K562 (cell line): Measurements from ENCODE around the gene ZFHX2.

Experiments used
- DIDO1 ChIP-seq: fragments of 450-650 bp; IDR thresholded peaks from 2 replicates; pipeline ENCODE4 v1.6.1; 2016; ENCODE audit warnings: low read depth, missing biosample characterization, missing genetic modification characterization
- POLR2AphosphoS5 ChIP-seq: IDR thresholded peaks from 2 replicates; pipeline ENCODE4 v1.6.1; 2011; ENCODE audit warnings: mild to moderate bottlenecking, low read depth, low read length, moderate library complexity; ENCODE audit not compliant: control insufficient read depth, insufficient read depth
- RAD21 ChIP-seq, 2 experiments: fragments of 250-450 bp in 1 of 2; fragments of 450-650 bp in 1 of 2; sonication (Bioruptor Pico) in 1 of 2; formaldehyde crosslinking in 1 of 2; IDR thresholded peaks in 1 of 2; conservative IDR thresholded peaks in 1 of 2; 2 replicates each; pipeline versions ENCODE4 v1.4.0 to v1.8.0; 2020 to 2022; ENCODE audit warnings: mild to moderate bottlenecking in 2 of 2, moderate library complexity in 1 of 2
- TEAD4 ChIP-seq, 2 experiments: sonication (generic) in 1 of 2; formaldehyde crosslinking in 1 of 2; IDR thresholded peaks; 2 replicates each; pipeline versions ENCODE4 v1.6.1 to v1.8.0; 2012 to 2022; ENCODE audit warnings: borderline replicate concordance in 1 of 2, inconsistent platforms in 1 of 2, low read length in 1 of 2, mild to moderate bottlenecking in 1 of 2, missing genetic modification reagents in 1 of 2
- TF ChIP-seq, protein P1 (sequence below), 3 experiments: IDR thresholded peaks in 2 of 3; conservative IDR thresholded peaks in 1 of 3; 2 replicates each; pipeline ENCODE4 v1.5.1; 2011 to 2012; ENCODE audit warnings: low read length in 3 of 3, mild to moderate bottlenecking in 3 of 3, control low read depth in 2 of 3, improper control_type of control experiment in 1 of 3, inconsistent platforms in 1 of 3, low read depth in 1 of 3, mixed read lengths in 1 of 3, moderate library complexity in 1 of 3; ENCODE audit not compliant: insufficient read depth in 2 of 3
- TF ChIP-seq, protein P2 (sequence below): sonication (generic); formaldehyde crosslinking; IDR thresholded peaks from 2 replicates; pipeline ENCODE4 v1.8.0; 2022; ENCODE audit warnings: missing genetic modification reagents, mild to moderate bottlenecking, borderline replicate concordance

- TF ChIP-seq DIDO1 (tag) = no peak
- TF ChIP-seq POLR2AphosphoS5 = no peak
- TF ChIP-seq, protein P1, sequence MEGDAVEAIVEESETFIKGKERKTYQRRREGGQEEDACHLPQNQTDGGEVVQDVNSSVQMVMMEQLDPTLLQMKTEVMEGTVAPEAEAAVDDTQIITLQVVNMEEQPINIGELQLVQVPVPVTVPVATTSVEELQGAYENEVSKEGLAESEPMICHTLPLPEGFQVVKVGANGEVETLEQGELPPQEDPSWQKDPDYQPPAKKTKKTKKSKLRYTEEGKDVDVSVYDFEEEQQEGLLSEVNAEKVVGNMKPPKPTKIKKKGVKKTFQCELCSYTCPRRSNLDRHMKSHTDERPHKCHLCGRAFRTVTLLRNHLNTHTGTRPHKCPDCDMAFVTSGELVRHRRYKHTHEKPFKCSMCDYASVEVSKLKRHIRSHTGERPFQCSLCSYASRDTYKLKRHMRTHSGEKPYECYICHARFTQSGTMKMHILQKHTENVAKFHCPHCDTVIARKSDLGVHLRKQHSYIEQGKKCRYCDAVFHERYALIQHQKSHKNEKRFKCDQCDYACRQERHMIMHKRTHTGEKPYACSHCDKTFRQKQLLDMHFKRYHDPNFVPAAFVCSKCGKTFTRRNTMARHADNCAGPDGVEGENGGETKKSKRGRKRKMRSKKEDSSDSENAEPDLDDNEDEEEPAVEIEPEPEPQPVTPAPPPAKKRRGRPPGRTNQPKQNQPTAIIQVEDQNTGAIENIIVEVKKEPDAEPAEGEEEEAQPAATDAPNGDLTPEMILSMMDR (IDR thresholded peaks at IDR 0.05 in 2 of 3, conservative IDR thresholded peaks at IDR 0.05 in 1 of 3; ENCODE audit: insufficient read depth in 2 of 3, low read depth in 1 of 3, low read length in 3 of 3) = no peak
- TF ChIP-seq TEAD4 (IDR thresholded peaks at IDR 0.05; ENCODE audit: low read length) = no peak
- no peak for TF ChIP-seq TEAD4 (CRISPR knock-in tag; IDR thresholded peaks at IDR 0.05; ENCODE audit: borderline replicate concordance)
- TF ChIP-seq RAD21 (CRISPR knock-in tag; conservative IDR thresholded peaks at IDR 0.05 in 1 of 2, IDR thresholded peaks at IDR 0.05 in 1 of 2) = no peak
- TF ChIP-seq, protein P2, sequence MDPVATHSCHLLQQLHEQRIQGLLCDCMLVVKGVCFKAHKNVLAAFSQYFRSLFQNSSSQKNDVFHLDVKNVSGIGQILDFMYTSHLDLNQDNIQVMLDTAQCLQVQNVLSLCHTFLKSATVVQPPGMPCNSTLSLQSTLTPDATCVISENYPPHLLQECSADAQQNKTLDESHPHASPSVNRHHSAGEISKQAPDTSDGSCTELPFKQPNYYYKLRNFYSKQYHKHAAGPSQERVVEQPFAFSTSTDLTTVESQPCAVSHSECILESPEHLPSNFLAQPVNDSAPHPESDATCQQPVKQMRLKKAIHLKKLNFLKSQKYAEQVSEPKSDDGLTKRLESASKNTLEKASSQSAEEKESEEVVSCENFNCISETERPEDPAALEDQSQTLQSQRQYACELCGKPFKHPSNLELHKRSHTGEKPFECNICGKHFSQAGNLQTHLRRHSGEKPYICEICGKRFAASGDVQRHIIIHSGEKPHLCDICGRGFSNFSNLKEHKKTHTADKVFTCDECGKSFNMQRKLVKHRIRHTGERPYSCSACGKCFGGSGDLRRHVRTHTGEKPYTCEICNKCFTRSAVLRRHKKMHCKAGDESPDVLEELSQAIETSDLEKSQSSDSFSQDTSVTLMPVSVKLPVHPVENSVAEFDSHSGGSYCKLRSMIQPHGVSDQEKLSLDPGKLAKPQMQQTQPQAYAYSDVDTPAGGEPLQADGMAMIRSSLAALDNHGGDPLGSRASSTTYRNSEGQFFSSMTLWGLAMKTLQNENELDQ = no peak
Measured at GRCh38 chr14:23579739-23580138, 28.2 kb upstream of the ZFHX2 start.
